GM12878 (cell line): ENCODE results near the gene FGD4. TPM values are rescaled to one million over a fixed set of nuclear protein-coding genes. Genes with fewer than 3 reads are reported as not detected.

ENCODE experiments used
- DPF2 ChIP-seq: fragments of 450-650 bp; IDR thresholded peaks from 2 replicates; pipeline ENCODE4 v1.6.1; 2017; ENCODE audit warnings: mild to moderate bottlenecking
- HSF1 ChIP-seq: fragments of 150-350 bp; IDR thresholded peaks from 2 replicates; pipeline ENCODE4 v1.6.1; 2014; ENCODE audit warnings: mild to moderate bottlenecking, low read depth, low read length
- JUNB ChIP-seq: IDR thresholded peaks from 2 replicates; pipeline ENCODE4 v1.6.1; 2016; ENCODE audit warnings: antibody characterized with exemption, mild to moderate bottlenecking
- MTA2 ChIP-seq: fragments of 450-650 bp; IDR thresholded peaks from 2 replicates; pipeline ENCODE4 v1.6.1; 2016; ENCODE audit warnings: low read depth, mild to moderate bottlenecking, moderate library complexity
- MTA3 ChIP-seq: IDR thresholded peaks from 2 replicates; pipeline ENCODE4 v1.6.1; 2012; ENCODE audit warnings: low read length, inconsistent platforms, borderline replicate concordance
- MYB ChIP-seq: fragments of 150-350 bp; IDR thresholded peaks from 2 replicates; pipeline ENCODE4 v1.6.1; 2014; ENCODE audit warnings: mild to moderate bottlenecking, low read depth, low read length, borderline replicate concordance
- MYC ChIP-seq: IDR thresholded peaks from 2 replicates; pipeline ENCODE4 v1.6.1; 2011; ENCODE audit warnings: mild to moderate bottlenecking, low read length, moderate library complexity, inconsistent platforms; ENCODE audit not compliant: insufficient read depth, insufficient replicate concordance, insufficient read length, severe bottlenecking
- PAX8 ChIP-seq: fragments of 450-650 bp; IDR thresholded peaks from 2 replicates; pipeline ENCODE4 v1.6.1; 2017; ENCODE audit warnings: mild to moderate bottlenecking, moderate library complexity
- PKNOX1 ChIP-seq: fragments of 450-650 bp; IDR thresholded peaks from 2 replicates; pipeline ENCODE4 v1.6.1; 2016; ENCODE audit warnings: mild to moderate bottlenecking
- REST ChIP-seq: IDR thresholded peaks from 2 replicates; pipeline ENCODE4 v1.6.1; 2012; ENCODE audit warnings: mild to moderate bottlenecking, low read depth, low read length
- TAF1 ChIP-seq: IDR thresholded peaks from 2 replicates; pipeline ENCODE4 v1.6.1; 2011; ENCODE audit warnings: mild to moderate bottlenecking, low read depth, low read length, borderline replicate concordance
- polyA plus RNA-seq, 11 experiments: library from polyadenylated mRNA; depleted of rRNA in 4 of 11; unstranded in 6 of 11; stranded (reverse) in 5 of 11; fragments of >200 nt; fragmentation: Nextera tagmentation in 4 of 11; fragmentation: Illumina TruSeq in 1 of 11; extraction: Ambion mirVana in 4 of 11; extraction: Trizol in 1 of 11; gene quantifications; 1 replicate in 1 of 11; 2 replicates in 10 of 11; pipeline versions ENCODE4 v1.2.1 to v1.2.3, GENCODE V29; 2011 to 2016; ENCODE audit warnings: inconsistent platforms in 2 of 11, missing spikeins in 2 of 11, low read depth in 1 of 11
- total RNA-seq, 4 experiments: library from RNA; depleted of rRNA in 3 of 4; stranded (reverse); fragments of >200 nt in 3 of 4; fragmentation: Illumina TruSeq in 1 of 4; extraction: Trizol in 1 of 4; gene quantifications; 2 replicates each; pipeline versions ENCODE4 v1.2.1 to v1.2.3, GENCODE V29; 2013 to 2021

Gene FGD4
- total and polyA plus RNA-seq, 10 of the 15 experiments (the other 5 are each of a cell fraction or from before 2014, with no cell fraction given) = 0.01 to 0.18 (median 0.08) TPM; not detected in 3

- TF ChIP-seq HSF1 = no peak
- no peak for TF ChIP-seq MYB
- TF ChIP-seq MTA2 = peak; percentile 22; the same call in 1 of the 2 replicates
- TF ChIP-seq PAX8 = 0 out of 2 replicates have a peak, but pooled peaks have one; percentile 66
- TF ChIP-seq PKNOX1 = peak; percentile 29; the same call in 1 of the 2 replicates
- TF ChIP-seq JUNB = no peak
- no peak for TF ChIP-seq MTA3
- TF ChIP-seq TAF1 = no peak
- no peak for TF ChIP-seq MYC
- TF ChIP-seq REST = no peak
- TF ChIP-seq DPF2 = no peak
Observed at GRCh38 chr12:32680787-32681186, 281.4 kb downstream of the FGD4 start (continued).
